Renal cortex interstitium (tissue), 11 donors: ENCODE data around the gene XRN1. TPM values are rescaled to one million over a fixed set of nuclear protein-coding genes. Genes with fewer than 3 reads are reported as not detected.
A peak's percentile ranks its signal among the peaks of the same experiment; 100 is the strongest.
"Not testable (repeated sequence)": the region's sequence is repeated elsewhere in the genome, so short reads cannot be mapped to it uniquely, and the experiment has no call there.

Experiments used
- DNase-seq, 11 donors: peaks; one replicate each; pipeline ENCODE4 v3.0.0-alpha.2; 2013; ENCODE audit warnings: low read depth in 9 of 11, low spot score in 4 of 11; ENCODE audit errors: extremely low read depth in 1 of 11
- polyA plus RNA-seq, 3 donors: library from polyadenylated mRNA; unstranded; fragments of 120-200 nt; gene quantifications; one replicate each; pipeline ENCODE4 v1.2.1, GENCODE V29; 2013; ENCODE audit not compliant: insufficient read length in 3 of 3

Gene XRN1
- polyA plus RNA-seq, 3 donors = 21.1 to 34.3 (median 29.1) TPM

GRCh38 chr3:142359367-142359766 lies 88.5 kb downstream of the XRN1 start:
- DNase-seq = no peak

- no peak for DNase-seq
These were observed 91.0 kb downstream of the XRN1 start for GRCh38 chr3:142356818-142357217.

DNA sequence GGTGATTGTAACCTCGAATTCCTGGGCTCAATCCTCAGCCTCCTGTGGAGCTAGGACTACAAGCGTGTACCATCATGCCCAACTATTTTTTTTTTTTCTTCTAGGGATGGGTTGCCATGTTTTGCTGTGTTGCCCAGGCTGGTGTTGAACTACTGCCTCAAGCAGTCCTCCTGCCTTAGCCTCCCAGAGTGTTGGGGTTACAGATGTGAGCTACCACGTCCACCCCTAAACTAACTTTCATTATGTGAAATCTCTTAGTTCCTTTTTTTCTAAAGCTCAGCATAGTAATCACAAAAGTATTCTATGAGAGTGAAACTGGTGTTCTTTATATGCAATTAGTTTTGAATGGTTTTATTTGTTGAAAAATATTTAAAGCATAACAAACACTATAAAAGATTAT lies 92.1 kb downstream of the XRN1 start:
- no peak for DNase-seq

GRCh38 chr3:142354076-142354475 lies 93.8 kb downstream of the XRN1 start:
- no peak for DNase-seq

DNA sequence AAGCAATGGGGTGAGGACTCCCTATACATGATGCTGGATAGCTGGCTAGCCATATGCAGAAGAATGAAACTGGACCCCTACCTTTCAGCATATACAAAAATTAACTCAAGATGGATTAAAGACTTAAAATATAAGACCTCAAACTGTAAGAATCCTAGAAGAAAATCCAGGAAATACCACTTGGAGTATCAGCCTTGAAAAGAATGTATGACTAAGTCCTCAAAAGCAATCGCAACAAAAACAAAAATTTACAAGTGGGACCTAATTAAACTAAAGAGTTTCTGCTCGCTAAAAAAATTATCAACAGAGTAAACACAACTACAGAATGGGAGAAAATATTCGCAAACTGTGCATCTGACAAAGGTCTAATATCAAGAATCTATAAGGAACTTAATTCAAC lies 94.3 kb downstream of the XRN1 start:
- no peak for DNase-seq

DNA sequence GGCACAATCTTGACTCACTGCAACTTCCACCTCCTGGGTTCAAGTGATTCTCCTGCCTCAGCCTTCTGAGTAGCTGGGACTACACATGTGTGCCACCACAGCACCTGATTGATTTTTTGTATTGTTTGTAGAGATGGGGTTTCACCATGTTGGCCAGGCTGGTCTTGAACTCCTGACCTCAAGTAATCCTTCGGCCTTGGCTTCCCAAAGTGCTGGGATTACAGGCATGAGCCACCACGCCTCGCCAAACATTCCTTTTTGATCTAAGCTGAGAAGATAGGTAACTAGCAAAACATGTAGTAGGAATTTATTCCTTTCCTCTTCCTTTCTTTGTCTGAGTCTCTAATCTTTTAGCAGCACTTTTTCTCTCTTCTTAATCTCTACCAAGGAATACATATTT lies 95.1 kb downstream of the XRN1 start:
- DNase-seq = not testable (repeated sequence)

DNA sequence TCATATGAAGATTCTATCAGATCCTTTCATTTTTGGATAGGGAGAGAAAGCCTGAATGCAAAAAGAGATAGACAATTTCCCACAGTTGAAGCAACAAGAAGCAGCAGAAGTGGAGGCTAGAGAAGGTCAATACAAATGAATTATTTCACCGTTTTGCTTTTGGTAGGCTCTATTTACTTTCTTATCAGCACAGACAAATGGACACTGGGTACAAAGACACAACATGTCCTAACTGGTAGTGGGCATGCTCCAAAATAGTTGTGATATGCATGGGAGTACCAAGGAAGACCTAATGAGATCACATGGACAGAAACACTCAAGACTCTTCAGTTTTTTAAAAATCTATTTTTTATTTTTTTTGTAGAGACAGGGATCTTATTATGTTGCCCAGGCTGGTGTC lies 99.4 kb downstream of the XRN1 start:
- DNase-seq = no peak

DNA sequence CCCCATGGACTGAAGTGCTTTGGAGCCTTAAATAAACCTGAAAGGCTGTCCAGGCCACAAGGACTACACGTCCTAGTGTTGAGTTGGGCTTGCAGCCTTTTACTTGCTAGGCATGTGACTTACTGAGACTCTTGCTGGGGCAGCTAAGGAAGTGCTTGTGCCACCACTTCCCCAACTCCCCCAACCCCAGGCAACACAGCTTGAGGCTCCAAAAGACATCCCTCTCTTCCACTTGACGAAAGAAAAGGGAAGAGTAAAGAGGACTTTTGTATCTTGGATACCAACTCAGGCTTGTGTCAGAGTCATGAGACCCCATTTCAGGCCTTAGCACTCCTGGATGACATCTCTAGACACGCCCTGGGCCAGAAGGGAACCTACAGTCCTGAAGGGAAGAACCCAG lies 109.8 kb downstream of the XRN1 start:
- DNase-seq = no peak

GRCh38 chr3:142332390-142332789 lies 115.4 kb downstream of the XRN1 start:
- DNase-seq = no peak

- DNase-seq = not testable (repeated sequence)
These were observed 123.4 kb downstream of the XRN1 start for GRCh38 chr3:142324275-142324953.

DNA sequence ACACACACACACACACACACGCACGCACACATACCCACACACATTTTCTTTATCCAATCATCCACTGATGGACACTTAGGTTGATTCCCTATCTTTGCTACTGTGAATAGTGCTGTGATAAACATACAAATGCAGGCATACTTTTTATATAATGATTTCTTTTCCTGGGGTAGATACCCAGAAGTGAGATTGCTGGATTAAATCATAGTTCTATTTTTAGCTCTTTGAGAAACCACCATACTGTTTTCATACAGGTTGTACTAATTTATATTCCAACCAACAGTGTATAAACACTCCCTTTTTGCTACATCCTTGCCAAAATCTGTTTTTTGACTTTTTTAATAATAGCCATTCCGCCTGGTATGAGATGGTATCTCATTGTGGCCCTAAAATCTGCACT lies 127.9 kb downstream of the XRN1 start:
- no peak for DNase-seq

DNA sequence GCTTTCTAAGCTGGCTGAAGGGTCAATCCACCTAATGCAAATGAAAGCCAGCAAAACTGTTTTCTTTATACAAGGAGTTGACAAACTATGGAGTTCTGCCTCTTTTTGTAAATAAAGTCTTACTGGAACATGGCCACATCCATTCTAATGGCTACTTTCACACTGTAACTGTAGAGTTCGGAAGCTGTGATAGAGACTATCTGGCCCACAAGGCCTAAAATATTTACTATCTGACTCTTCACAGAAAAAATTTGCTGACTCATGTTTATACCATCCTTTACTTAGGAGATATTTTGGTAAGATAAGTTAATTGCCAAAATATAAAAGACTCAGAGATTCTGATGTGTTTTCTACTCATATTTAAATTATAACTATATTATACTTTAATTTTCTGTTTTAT lies 128.7 kb downstream of the XRN1 start:
- DNase-seq = no peak

DNA sequence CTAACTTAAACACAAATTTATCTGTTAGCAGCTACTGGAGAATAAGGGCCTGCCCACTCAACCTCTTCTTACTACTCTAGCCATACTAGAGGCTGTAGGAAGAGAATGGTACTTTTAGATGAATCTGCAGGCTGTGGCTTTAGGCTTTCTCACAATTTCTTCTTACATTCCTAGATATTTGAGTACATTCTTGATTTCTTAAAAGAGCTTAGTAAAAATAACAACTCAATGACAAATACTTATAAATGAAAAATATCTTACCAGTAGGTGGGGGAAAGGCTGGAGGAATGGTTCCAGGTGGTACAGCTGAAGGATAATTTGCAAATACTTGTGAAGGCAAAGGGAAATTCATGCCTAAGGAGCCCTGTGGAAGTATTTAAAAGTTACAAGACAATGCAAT lies 129.5 kb downstream of the XRN1 start:
- DNase-seq = no peak

GRCh38 chr3:142315978-142316388 lies 131.9 kb downstream of the XRN1 start:
- not testable (repeated sequence) for DNase-seq

DNA sequence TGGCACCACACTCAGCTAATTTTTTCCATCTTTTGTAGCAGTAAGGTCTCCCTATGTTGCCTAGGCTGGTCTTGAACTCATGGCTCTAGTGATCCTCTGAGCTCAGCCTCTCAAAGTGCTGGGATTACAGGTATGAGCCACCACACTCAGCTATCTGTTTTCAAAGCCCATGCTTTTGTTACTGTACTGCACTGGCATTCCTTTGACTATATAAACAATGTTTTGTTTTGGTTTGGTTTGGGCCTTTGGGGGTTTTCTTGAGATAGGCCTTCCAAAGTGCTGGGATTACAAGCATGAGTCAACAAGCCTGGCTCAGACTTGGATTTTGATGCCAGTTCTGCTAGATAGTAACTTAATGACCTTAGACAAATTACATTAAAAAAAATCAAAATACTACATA lies 132.8 kb downstream of the XRN1 start:
- no peak for DNase-seq

GRCh38 chr3:142310439-142310838 lies 137.4 kb downstream of the XRN1 start:
- DNase-seq = no peak

DNA sequence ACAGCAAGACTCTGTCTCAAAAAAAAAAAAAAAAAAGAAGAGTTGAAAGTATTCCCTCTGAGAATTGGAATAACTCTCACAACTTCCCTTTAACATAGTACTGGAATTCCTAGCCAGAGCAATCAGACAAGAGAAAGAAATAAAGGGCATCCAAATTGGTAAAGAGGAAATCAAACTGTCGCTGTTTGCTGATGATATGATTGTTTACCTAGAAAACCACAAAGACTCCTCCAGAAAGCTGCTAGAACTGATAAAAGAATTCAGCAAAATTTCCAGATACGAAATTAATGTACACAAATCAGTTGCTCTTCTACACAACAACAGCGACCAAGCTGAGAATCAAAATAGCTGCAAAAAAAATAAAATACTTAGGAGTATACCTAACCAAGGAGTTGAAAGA lies 145.0 kb downstream of the XRN1 start:
- not testable (repeated sequence) for DNase-seq

DNA sequence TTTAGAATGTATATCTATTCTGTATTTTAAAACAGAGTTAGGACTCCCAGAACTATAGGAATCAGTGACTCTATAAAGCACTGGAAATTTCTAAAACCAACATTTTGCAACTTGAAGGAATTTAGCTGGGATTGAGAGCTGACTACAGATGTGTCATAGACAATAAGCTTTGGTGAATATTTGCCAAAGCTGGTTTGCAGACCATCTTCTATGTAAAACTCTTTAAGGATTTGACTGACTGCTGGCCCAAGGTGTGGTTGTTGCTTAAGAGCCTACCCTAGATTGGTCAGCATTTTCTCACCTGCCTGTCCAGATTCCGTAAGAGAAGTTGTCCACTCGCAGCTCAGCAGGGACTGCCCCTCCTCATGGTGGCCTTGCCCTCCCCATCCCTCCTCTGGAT lies 149.2 kb downstream of the XRN1 start:
- no peak for DNase-seq

GRCh38 chr3:142296507-142296906 lies 151.3 kb downstream of the XRN1 start:
- DNase-seq = no peak

GRCh38 chr3:142287866-142288638 lies 159.8 kb downstream of the XRN1 start:
- DNase-seq = no peak

- peak in 6 of 11 donors; percentile 16 to 44 (median 24) for DNase-seq
These were observed 162.7 kb downstream of the XRN1 start for GRCh38 chr3:142285083-142285517.
